HL-60 (cell line): ENCODE results near the gene ISOC1.

Source experiments
- DNase-seq, 2 experiments: peaks; one replicate each; pipeline ENCODE4 v3.0.0-alpha.2; 2010 to 2020; ENCODE audit warnings: low read depth in 1 of 2, low spot score in 1 of 2
- H3K27ac ChIP-seq: fragments of 250-450 bp; sonication (Bioruptor Pico); replicated peaks from 2 replicates; pipeline ENCODE4 v1.5.1; 2020; ENCODE audit warnings: mild to moderate bottlenecking, moderate library complexity
- H3K27me3 ChIP-seq: fragments of 250-450 bp; sonication (Bioruptor Pico); 2 replicates; pipeline ENCODE4 v1.5.1; 2021; ENCODE audit warnings: mild to moderate bottlenecking, moderate library complexity; ENCODE audit not compliant: insufficient read depth, poor library complexity, severe bottlenecking
- H3K4me3 ChIP-seq: replicated peaks from 2 replicates; pipeline ENCODE4 v1.5.1; 2011; ENCODE audit warnings: mild to moderate bottlenecking, control low read depth, low read length; ENCODE audit not compliant: insufficient read depth
- GABPA ChIP-seq: IDR thresholded peaks from 2 replicates; pipeline ENCODE4 v1.6.1; 2012; ENCODE audit warnings: low read depth
- POLR2AphosphoS5 ChIP-seq: IDR thresholded peaks from 2 replicates; pipeline ENCODE4 v1.6.1; 2012; ENCODE audit warnings: low read depth
- SPI1 ChIP-seq: IDR thresholded peaks from 2 replicates; pipeline ENCODE4 v1.6.1; 2012; ENCODE audit warnings: low read depth, mild to moderate bottlenecking, borderline replicate concordance
- TF ChIP-seq, protein P1 (sequence below): IDR thresholded peaks from one replicate; pipeline ENCODE4 v1.5.1; 2011; ENCODE audit warnings: low read length, control low read depth, inconsistent platforms; ENCODE audit not compliant: insufficient read depth
- TF ChIP-seq, protein P2 (sequence below): IDR thresholded peaks from 2 replicates; pipeline ENCODE4 v1.6.1; 2012; ENCODE audit warnings: low read depth; ENCODE audit not compliant: insufficient replicate concordance

ISOC1 gene

DNA sequence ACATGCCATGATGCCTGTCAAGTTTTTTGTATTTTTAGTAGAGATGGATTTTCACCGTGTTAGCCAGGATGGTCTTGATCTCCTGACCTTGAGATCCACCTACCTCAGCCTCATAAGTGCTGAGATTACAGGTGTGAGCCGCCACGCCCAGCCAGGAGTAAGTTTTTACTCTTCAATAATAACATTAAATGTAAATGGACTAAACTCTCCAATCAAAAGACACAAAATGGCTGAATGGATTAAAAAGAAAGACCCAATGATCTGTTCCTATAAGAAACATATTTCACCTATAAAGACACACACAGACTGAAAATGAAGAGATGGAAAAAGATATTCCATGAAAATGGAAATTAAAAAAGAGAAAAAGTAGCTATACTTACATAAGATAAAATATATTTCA, 37.2 kb upstream of the ISOC1 start:
- TF ChIP-seq, protein P1, sequence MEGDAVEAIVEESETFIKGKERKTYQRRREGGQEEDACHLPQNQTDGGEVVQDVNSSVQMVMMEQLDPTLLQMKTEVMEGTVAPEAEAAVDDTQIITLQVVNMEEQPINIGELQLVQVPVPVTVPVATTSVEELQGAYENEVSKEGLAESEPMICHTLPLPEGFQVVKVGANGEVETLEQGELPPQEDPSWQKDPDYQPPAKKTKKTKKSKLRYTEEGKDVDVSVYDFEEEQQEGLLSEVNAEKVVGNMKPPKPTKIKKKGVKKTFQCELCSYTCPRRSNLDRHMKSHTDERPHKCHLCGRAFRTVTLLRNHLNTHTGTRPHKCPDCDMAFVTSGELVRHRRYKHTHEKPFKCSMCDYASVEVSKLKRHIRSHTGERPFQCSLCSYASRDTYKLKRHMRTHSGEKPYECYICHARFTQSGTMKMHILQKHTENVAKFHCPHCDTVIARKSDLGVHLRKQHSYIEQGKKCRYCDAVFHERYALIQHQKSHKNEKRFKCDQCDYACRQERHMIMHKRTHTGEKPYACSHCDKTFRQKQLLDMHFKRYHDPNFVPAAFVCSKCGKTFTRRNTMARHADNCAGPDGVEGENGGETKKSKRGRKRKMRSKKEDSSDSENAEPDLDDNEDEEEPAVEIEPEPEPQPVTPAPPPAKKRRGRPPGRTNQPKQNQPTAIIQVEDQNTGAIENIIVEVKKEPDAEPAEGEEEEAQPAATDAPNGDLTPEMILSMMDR, result no peak
- DNase-seq, result no peak
- H3K27ac ChIP-seq, result no peak overlapping the region
- H3K27me3 ChIP-seq, result no peaks in the 10 kb centered on the region
- H3K4me3 ChIP-seq, result no peak overlapping the region

DNA sequence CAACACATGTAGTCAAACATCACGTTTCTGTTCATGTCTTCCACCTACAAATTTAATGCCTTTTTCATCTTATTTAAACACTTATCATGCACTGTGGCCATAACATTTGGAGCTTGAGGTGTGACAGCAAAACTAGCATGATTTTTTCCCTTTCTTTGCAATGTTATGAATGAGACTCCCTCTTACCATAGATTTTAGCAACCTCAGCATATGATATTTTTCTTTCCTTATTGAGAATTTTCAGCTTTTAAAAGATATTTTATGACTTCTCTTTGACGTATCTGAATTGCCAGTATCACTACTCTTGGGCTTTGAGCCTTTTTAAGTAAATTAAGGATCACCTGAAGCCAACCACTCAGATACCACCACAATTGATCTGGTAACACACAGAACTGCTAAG, 32.7 kb upstream of the ISOC1 start:
- DNase-seq, result no peak
- no peak overlapping the region for H3K27ac ChIP-seq
- TF ChIP-seq, protein P1, result no peak
- TF ChIP-seq, protein P2, sequence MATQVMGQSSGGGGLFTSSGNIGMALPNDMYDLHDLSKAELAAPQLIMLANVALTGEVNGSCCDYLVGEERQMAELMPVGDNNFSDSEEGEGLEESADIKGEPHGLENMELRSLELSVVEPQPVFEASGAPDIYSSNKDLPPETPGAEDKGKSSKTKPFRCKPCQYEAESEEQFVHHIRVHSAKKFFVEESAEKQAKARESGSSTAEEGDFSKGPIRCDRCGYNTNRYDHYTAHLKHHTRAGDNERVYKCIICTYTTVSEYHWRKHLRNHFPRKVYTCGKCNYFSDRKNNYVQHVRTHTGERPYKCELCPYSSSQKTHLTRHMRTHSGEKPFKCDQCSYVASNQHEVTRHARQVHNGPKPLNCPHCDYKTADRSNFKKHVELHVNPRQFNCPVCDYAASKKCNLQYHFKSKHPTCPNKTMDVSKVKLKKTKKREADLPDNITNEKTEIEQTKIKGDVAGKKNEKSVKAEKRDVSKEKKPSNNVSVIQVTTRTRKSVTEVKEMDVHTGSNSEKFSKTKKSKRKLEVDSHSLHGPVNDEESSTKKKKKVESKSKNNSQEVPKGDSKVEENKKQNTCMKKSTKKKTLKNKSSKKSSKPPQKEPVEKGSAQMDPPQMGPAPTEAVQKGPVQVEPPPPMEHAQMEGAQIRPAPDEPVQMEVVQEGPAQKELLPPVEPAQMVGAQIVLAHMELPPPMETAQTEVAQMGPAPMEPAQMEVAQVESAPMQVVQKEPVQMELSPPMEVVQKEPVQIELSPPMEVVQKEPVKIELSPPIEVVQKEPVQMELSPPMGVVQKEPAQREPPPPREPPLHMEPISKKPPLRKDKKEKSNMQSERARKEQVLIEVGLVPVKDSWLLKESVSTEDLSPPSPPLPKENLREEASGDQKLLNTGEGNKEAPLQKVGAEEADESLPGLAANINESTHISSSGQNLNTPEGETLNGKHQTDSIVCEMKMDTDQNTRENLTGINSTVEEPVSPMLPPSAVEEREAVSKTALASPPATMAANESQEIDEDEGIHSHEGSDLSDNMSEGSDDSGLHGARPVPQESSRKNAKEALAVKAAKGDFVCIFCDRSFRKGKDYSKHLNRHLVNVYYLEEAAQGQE, result no peak
- TF ChIP-seq SPI1 (no peak), GABPA (no peak)
- no peaks in the 10 kb centered on the region for H3K27me3 ChIP-seq
- no peak overlapping the region for H3K4me3 ChIP-seq

DNA sequence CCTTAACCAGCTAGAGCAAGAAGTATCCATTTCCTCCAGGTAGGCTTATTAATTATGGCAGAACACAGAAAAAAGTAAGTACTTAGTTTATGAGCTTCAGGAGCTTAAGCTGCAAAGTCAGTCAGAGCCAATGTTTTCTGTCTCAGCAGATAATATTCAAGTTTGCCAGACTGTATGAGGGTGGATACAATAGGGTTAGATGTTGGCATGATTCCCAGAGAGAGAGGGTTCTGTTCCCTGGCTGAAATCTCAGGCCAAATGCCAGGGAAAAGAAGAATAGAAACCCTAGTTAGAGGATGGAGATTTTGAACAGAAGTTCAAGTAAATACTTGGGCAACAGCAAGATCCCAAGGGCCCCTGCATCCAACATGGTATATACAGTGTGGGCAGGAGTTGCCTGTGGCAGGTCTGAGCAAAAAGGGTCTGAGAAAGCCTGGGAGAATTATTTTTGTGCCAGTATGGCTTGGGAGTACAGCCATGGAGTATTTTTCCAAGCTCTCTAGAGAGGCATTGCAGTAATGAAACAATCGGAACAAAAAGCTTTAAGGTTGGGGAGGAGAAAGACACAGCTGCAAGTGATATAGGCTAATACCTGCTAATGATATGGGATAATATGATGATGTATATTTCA, 31.0 kb upstream of the ISOC1 start:
- no peak for TF ChIP-seq GABPA
- TF ChIP-seq, protein P2, result no peak
- no peak for DNase-seq
- no peaks in the 10 kb centered on the region for H3K27me3 ChIP-seq
- H3K27ac ChIP-seq, result no peak overlapping the region
- H3K4me3 ChIP-seq, result no peak overlapping the region

DNA sequence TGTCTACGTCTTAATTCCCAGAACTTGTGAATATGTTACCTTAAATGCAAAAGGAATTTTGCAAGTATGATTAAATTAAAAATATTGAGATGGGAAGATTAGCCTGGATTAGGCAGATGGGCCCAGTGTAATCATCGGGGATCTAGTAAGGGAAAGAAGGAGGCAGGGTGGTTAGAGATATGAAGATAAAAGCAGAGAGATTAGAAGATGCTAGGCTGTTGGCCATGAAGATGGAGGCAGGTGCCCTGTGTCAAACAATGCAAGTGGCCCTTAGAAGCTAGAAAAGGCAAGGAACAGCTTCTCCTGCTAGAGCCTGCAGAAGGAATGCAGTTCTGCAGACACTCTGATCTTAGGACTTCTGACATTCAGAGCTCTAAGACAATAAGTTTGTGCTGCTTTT, 28.8 kb upstream of the ISOC1 start:
- DNase-seq, result no peak
- Histone ChIP-seq H3K4me3 (no peak overlapping the region), H3K27ac (no peak overlapping the region), H3K27me3 (no peaks in the 10 kb centered on the region)
- TF ChIP-seq POLR2AphosphoS5 (no peak), SPI1 (no peak), GABPA (no peak)
- TF ChIP-seq, protein P1, result no peak
- TF ChIP-seq, protein P2, result no peak
